Embryonic facial prominence (tissue), 1 donor: ENCODE data around the gene GPR139.

Experiments used
- DNase-seq: peaks from one replicate; pipeline ENCODE4 v3.0.0-alpha.2; 2016; ENCODE audit errors: extremely low spot score

GPR139 gene

GRCh38 chr16:20073203-20074098 lies at the start of gene GPR139:
Gene GPR139 (minus strand): TSS chr16:20073890. CDS start chr16:20073616, 274 bp downstream.
- no peak for DNase-seq

- no peak for DNase-seq
Measured at GRCh38 chr16:20122011-20122410, 48.3 kb upstream of the GPR139 start.

GRCh38 chr16:20114356-20114755 lies 40.7 kb upstream of the GPR139 start:
- no peak for DNase-seq

- DNase-seq: no peak
Measured at GRCh38 chr16:20111143-20111542, 37.5 kb upstream of the GPR139 start.

GRCh38 chr16:20107083-20107482 lies 33.4 kb upstream of the GPR139 start:
- no peak for DNase-seq

- no peak for DNase-seq
Measured at GRCh38 chr16:20104563-20105183, 31.0 kb upstream of the GPR139 start.

- DNase-seq: no peak
Measured at GRCh38 chr16:20102521-20102920, 28.8 kb upstream of the GPR139 start.

- no peak for DNase-seq
Measured at GRCh38 chr16:20102021-20102420, 28.3 kb upstream of the GPR139 start.

GRCh38 chr16:20099375-20099774 lies 25.7 kb upstream of the GPR139 start:
- DNase-seq: no peak

- no peak for DNase-seq
Measured at GRCh38 chr16:20094157-20094556, 20.5 kb upstream of the GPR139 start.

GRCh38 chr16:20089246-20089965 lies 15.7 kb upstream of the GPR139 start:
- DNase-seq: no peak

GRCh38 chr16:20084624-20085226 lies 11.0 kb upstream of the GPR139 start:
- no peak for DNase-seq

GRCh38 chr16:20079106-20079505 lies 5.4 kb upstream of the GPR139 start:
- DNase-seq: no peak

- DNase-seq: no peak
Measured at GRCh38 chr16:20075243-20075642, 1.6 kb upstream of the GPR139 start.

GRCh38 chr16:20074099-20074991 lies 655 bp upstream of the GPR139 start:
- no peak for DNase-seq

GRCh38 chr16:20072874-20073202 lies 852 bp downstream of the GPR139 start:
- DNase-seq: no peak

GRCh38 chr16:20072146-20072873 lies 1.4 kb downstream of the GPR139 start:
- no peak for DNase-seq

GRCh38 chr16:20064931-20065330 lies 8.8 kb downstream of the GPR139 start:
- DNase-seq: no peak

GRCh38 chr16:20064520-20064919 lies 9.2 kb downstream of the GPR139 start:
- DNase-seq: no peak

- DNase-seq: no peak
Measured at GRCh38 chr16:20061132-20061531, 12.6 kb downstream of the GPR139 start.

GRCh38 chr16:20056436-20056835 lies 17.3 kb downstream of the GPR139 start:
- DNase-seq: no peak
